H9 (cell line): ENCODE data around the gene GABARAP. TPM values are rescaled to one million over a fixed set of nuclear protein-coding genes. Genes with fewer than 3 reads are reported as not detected.
A peak's percentile ranks its signal among the peaks of the same experiment; 100 is the strongest.

Source experiments
- DNase-seq: peaks from one replicate; pipeline ENCODE4 v3.0.0-alpha.2; 2017
- H2AFZ ChIP-seq: one replicate; pipeline ENCODE4 v1.6.1; 2013; ENCODE audit warnings: mild to moderate bottlenecking, low read length, control low read depth, moderate library complexity
- H2AK5ac ChIP-seq: 2 replicates; pipeline ENCODE4 v1.6.1; 2013; ENCODE audit warnings: low read length, control low read depth, mixed read lengths; ENCODE audit not compliant: insufficient read length
- H2BK120ac ChIP-seq: one replicate; pipeline ENCODE4 v1.6.1; 2013; ENCODE audit warnings: low read depth, mild to moderate bottlenecking, low read length, control low read depth, inconsistent platforms; ENCODE audit not compliant: poor library complexity, severe bottlenecking
- H2BK12ac ChIP-seq: 2 replicates; pipeline ENCODE4 v1.6.1; 2013; ENCODE audit warnings: low read length, control low read depth, mixed read lengths, low read depth; ENCODE audit not compliant: insufficient read length
- H2BK15ac ChIP-seq: 2 replicates; pipeline ENCODE4 v1.6.1; 2013; ENCODE audit warnings: low read depth, low read length, control low read depth
- H2BK20ac ChIP-seq: one replicate; pipeline ENCODE4 v1.6.1; 2013; ENCODE audit warnings: low read depth, mild to moderate bottlenecking, low read length, control low read depth, inconsistent platforms; ENCODE audit not compliant: poor library complexity, severe bottlenecking
- H2BK5ac ChIP-seq: 2 replicates; pipeline ENCODE4 v1.6.1; 2013; ENCODE audit warnings: low read length, control low read depth, mixed read lengths; ENCODE audit not compliant: insufficient read length
- H3K14ac ChIP-seq: 2 replicates; pipeline ENCODE4 v1.6.1; 2013; ENCODE audit warnings: low read length, control low read depth; ENCODE audit not compliant: insufficient read depth
- H3K18ac ChIP-seq: 2 replicates; pipeline ENCODE4 v1.6.1; 2013; ENCODE audit warnings: low read depth, mild to moderate bottlenecking, mixed read lengths, low read length, control low read depth; ENCODE audit not compliant: insufficient read length
- H3K23ac ChIP-seq: 2 replicates; pipeline ENCODE4 v1.6.1; 2013; ENCODE audit warnings: low read length, control low read depth, mixed read lengths, low read depth; ENCODE audit not compliant: insufficient read length
- H3K23me2 ChIP-seq: 2 replicates; pipeline ENCODE4 v1.6.1; 2013; ENCODE audit warnings: low read depth, mild to moderate bottlenecking, mixed read lengths, low read length, control low read depth; ENCODE audit not compliant: insufficient read length, poor library complexity, severe bottlenecking
- H3K27ac ChIP-seq: 2 replicates; pipeline ENCODE4 v1.5.1; 2013; ENCODE audit warnings: low read length, control low read depth, mixed read lengths, low read depth; ENCODE audit not compliant: insufficient read length
- H3K27me3 ChIP-seq: 2 replicates; pipeline ENCODE4 v1.6.1; 2013; ENCODE audit warnings: low read length, control low read depth, inconsistent platforms; ENCODE audit not compliant: insufficient read depth
- H3K4ac ChIP-seq: 2 replicates; pipeline ENCODE4 v1.6.1; 2013; ENCODE audit warnings: low read depth, mild to moderate bottlenecking, control low read depth, inconsistent platforms, low read length, moderate library complexity
- H3K4me1 ChIP-seq: 2 replicates; pipeline ENCODE4 v1.6.1; 2013; ENCODE audit warnings: low read length, control low read depth, inconsistent platforms; ENCODE audit not compliant: insufficient read depth
- H3K4me2 ChIP-seq: 2 replicates; pipeline ENCODE4 v1.6.1; 2013; ENCODE audit warnings: low read length, control low read depth, mixed read lengths; ENCODE audit not compliant: insufficient read length, insufficient read depth
- H3K56ac ChIP-seq: 2 replicates; pipeline ENCODE4 v1.6.1; 2013; ENCODE audit warnings: low read depth, mild to moderate bottlenecking, mixed read lengths, low read length, control low read depth; ENCODE audit not compliant: insufficient read length
- H3K79me1 ChIP-seq: 2 replicates; pipeline ENCODE4 v1.6.1; 2013; ENCODE audit warnings: low read depth, mild to moderate bottlenecking, moderate library complexity, low read length, control low read depth, inconsistent platforms; ENCODE audit not compliant: insufficient read depth, poor library complexity, severe bottlenecking
- H3K79me2 ChIP-seq: 2 replicates; pipeline ENCODE4 v1.6.1; 2013; ENCODE audit warnings: low read length, control low read depth, inconsistent platforms; ENCODE audit not compliant: insufficient read depth
- H3K9ac ChIP-seq: 2 replicates; pipeline ENCODE4 v1.6.1; 2013; ENCODE audit warnings: low read length, control low read depth, mixed read lengths; ENCODE audit not compliant: insufficient read length; ENCODE audit errors: extremely low read depth
- H3K9me3 ChIP-seq: one replicate; pipeline ENCODE4 v1.6.1; 2013; ENCODE audit warnings: low read depth, low read length, inconsistent platforms; ENCODE audit not compliant: control insufficient read depth
- H3T11ph ChIP-seq: one replicate; pipeline ENCODE4 v1.6.1; 2013; ENCODE audit warnings: mild to moderate bottlenecking, low read length, control low read depth, inconsistent platforms
- H4K20me1 ChIP-seq: one replicate; pipeline ENCODE4 v1.6.1; 2013; ENCODE audit not compliant: control insufficient read depth, insufficient read length, insufficient read depth
- H4K5ac ChIP-seq: 2 replicates; pipeline ENCODE4 v1.6.1; 2013; ENCODE audit warnings: low read depth, mild to moderate bottlenecking, mixed read lengths, low read length, control low read depth; ENCODE audit not compliant: insufficient read length
- H4K8ac ChIP-seq: replicated peaks from 2 replicates; pipeline ENCODE4 v1.6.1; 2013; ENCODE audit warnings: low read length, control low read depth, mixed read lengths, low read depth; ENCODE audit not compliant: insufficient read length
- H4K91ac ChIP-seq: 2 replicates; pipeline ENCODE4 v1.6.1; 2013; ENCODE audit warnings: low read depth, mild to moderate bottlenecking, moderate library complexity, mixed read lengths, low read length, control low read depth; ENCODE audit not compliant: insufficient read length
- H3K27ac Mint-ChIP-seq, 3 experiments: 2 replicates in 2 of 3; 3 replicates in 1 of 3; pipeline ENCODE4 v1.8.0; 2020 to 2021; ENCODE audit warnings: mixed read lengths in 3 of 3, mild to moderate bottlenecking in 1 of 3, moderate library complexity in 1 of 3
- H3K27me3 Mint-ChIP-seq: 2 replicates; pipeline ENCODE4 v1.8.0; 2021; ENCODE audit warnings: low read depth, mild to moderate bottlenecking, moderate library complexity, mixed read lengths
- H3K36me3 Mint-ChIP-seq, 3 experiments: 2 replicates in 2 of 3; 3 replicates in 1 of 3; pipeline ENCODE4 v1.8.0; 2020 to 2021; ENCODE audit warnings: low read depth in 3 of 3, mixed read lengths in 3 of 3; ENCODE audit not compliant: insufficient read depth in 1 of 3
- H3K4me1 Mint-ChIP-seq, 2 experiments: 2 replicates each; pipeline ENCODE4 v1.8.0; 2020; ENCODE audit warnings: mixed read lengths in 2 of 2
- H3K4me3 Mint-ChIP-seq, 2 experiments: 2 replicates in 1 of 2; 3 replicates in 1 of 2; pipeline ENCODE4 v1.8.0; 2020 to 2021; ENCODE audit warnings: mild to moderate bottlenecking in 2 of 2, mixed read lengths in 2 of 2, moderate library complexity in 1 of 2
- H3K9me3 Mint-ChIP-seq, 2 experiments: 2 replicates in 1 of 2; 3 replicates in 1 of 2; pipeline ENCODE4 v1.8.0; 2020; ENCODE audit warnings: mild to moderate bottlenecking in 2 of 2, mixed read lengths in 2 of 2, moderate library complexity in 1 of 2
- WGBS: extraction: QIAGEN DNeasy Blood & Tissue Kit; methylation state at CpG from one replicate; pipeline ENCODE4 v1.1.7; 2013; ENCODE audit warnings: missing lambda C conversion rate, low lambda C conversion rate, mixed read lengths; ENCODE audit not compliant: insufficient read length; ENCODE audit errors: extremely low coverage; 5-methylcytosine and 5-hydroxymethylcytosine counted together
- total RNA-seq: library from RNA; stranded (reverse); gene quantifications from 2 replicates; pipeline ENCODE4 v1.2.1, GENCODE V29; 2021
- TF ChIP-seq, protein P1 (sequence below): fragments of 200-600 bp; sonication (generic); conservative IDR thresholded peaks from 3 replicates; pipeline ENCODE4 v1.8.0; 2021; ENCODE audit warnings: antibody characterized with exemption, mild to moderate bottlenecking

The GABARAP gene
- total RNA-seq, 1 experiment from 2014 or later = 261 TPM

DNA sequence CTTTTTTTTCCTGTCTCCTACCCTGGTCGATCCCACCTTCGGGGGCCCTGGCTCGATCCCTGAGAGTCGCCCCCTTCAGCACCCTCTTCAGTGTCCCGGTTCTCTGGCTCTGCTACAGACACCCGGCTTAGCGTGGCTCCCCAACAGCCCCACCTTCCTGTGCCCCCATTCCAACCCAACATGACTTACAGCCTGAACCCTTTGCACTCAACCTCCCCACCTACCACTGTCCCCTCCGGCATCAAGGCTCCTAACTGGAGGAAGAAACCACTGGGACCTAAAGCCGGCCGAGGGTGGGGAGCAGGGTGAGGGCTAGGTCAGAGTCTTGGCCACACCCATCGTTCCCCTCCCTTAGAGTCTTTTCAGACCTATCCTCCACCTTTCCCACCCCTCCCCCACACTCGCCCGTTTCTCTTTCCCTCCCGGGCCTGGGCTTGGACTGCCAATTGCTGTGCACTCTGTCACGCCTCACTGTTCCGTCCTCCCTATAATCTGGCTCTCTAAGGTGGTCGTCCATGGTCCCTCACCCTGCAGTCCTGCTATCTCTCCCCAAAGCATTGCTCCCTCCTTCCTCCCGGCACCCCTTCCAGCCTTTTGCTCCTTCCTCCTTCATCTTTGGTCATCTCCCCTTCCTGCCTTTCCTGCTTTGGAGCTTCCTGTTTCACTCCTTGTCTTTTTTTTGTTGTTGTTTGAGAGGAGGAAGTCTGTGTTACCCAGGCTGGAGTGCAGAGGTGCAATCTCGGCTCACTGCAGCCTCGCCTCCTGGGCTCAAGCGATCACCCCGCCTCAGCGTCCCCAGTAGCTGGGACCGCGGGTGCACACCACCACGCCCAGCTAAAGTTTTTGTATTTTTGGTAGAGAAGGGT lies 20.9 kb upstream of the GABARAP start:
- Histone ChIP-seq H3K23me2 (peaks cover 25% of the 10 kb centered on the region), H3K27ac (peak overlapping the region; percentile 6), H3K27me3 (no peaks in the 10 kb centered on the region), H3K56ac (no peak overlapping the region), H2BK120ac (no peak overlapping the region), H3K4me2 (peak overlapping the region; percentile 76), H2AK5ac (no peak overlapping the region), H3K9me3 (no peaks in the 10 kb centered on the region), H2BK12ac (no peak overlapping the region), H3K4ac (no peak overlapping the region), H3K23ac (no peak overlapping the region), H2AFZ (no peak overlapping the region), H3T11ph (no peak overlapping the region), H2BK15ac (no peak overlapping the region), H3K79me1 (no peaks in the 10 kb centered on the region), H2BK20ac (no peak overlapping the region), H4K8ac (no peak overlapping the region), H3K9ac (peak overlapping the region; percentile 68), H3K14ac (peak overlapping the region; percentile 65), H3K18ac (peak overlapping the region; percentile 61), H2BK5ac (no peak overlapping the region), H3K79me2 (peaks cover 7% of the 10 kb centered on the region; the same call in 1 of the 2 replicates), H4K20me1 (no peaks in the 10 kb centered on the region), H4K5ac (no peak overlapping the region), H3K4me1 (peaks cover 4% of the 10 kb centered on the region; the same call in 1 of the 2 replicates), H4K91ac (no peak overlapping the region)
- H3K27ac Mint-ChIP-seq = peak overlapping the region; percentile 95 to 100 (median 99)
- H3K36me3 Mint-ChIP-seq = peaks cover 3 to 26% (median 25%) of the 10 kb centered on the region in 3 experiments
- peak overlapping the region; percentile 86 to 93 for H3K4me3 Mint-ChIP-seq
- H3K27me3 Mint-ChIP-seq = peaks cover 2% of the 10 kb centered on the region; the same call in 1 of the 2 replicates
- peaks cover 32 to 48% of the 10 kb centered on the region in 2 experiments for H3K4me1 Mint-ChIP-seq
- TF ChIP-seq, protein P1, sequence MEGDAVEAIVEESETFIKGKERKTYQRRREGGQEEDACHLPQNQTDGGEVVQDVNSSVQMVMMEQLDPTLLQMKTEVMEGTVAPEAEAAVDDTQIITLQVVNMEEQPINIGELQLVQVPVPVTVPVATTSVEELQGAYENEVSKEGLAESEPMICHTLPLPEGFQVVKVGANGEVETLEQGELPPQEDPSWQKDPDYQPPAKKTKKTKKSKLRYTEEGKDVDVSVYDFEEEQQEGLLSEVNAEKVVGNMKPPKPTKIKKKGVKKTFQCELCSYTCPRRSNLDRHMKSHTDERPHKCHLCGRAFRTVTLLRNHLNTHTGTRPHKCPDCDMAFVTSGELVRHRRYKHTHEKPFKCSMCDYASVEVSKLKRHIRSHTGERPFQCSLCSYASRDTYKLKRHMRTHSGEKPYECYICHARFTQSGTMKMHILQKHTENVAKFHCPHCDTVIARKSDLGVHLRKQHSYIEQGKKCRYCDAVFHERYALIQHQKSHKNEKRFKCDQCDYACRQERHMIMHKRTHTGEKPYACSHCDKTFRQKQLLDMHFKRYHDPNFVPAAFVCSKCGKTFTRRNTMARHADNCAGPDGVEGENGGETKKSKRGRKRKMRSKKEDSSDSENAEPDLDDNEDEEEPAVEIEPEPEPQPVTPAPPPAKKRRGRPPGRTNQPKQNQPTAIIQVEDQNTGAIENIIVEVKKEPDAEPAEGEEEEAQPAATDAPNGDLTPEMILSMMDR = no peak
- WGBS = no CpG with 5 or more reads among the region's 26 CpGs
- H3K9me3 Mint-ChIP-seq = peaks cover 0 to 4% of the 10 kb centered on the region in 2 experiments; a peak in 1 of 5 replicates
- DNase-seq = peak; percentile 96
